NCI-H1417 (cell line): ENCODE results near the gene ENTPD1.
"Not testable (repeated sequence)": the region's sequence is repeated elsewhere in the genome, so short reads cannot be mapped to it uniquely, and the experiment has no call there.

Experiments
- DNase-seq, 3 experiments: peaks; one replicate each; lab custom pipeline; 2025; lab: John Stamatoyannopoulos, UW

ENTPD1 gene

GRCh38 chr10:95758351-95759025 is 2.5 kb downstream of the ENTPD1 start:
- DNase-seq, result no peak

- DNase-seq, result no peak
Observed at GRCh38 chr10:95759233-95759826, 3.4 kb downstream of the ENTPD1 start.

GRCh38 chr10:95761939-95762492 is 6.1 kb downstream of the ENTPD1 start:
- no peak for DNase-seq

- no peak for DNase-seq
Observed at GRCh38 chr10:95767884-95768556, 12.1 kb downstream of the ENTPD1 start.

- DNase-seq, result no peak
Observed at GRCh38 chr10:95770084-95770720, 14.2 kb downstream of the ENTPD1 start.

- not testable (repeated sequence) for DNase-seq
Observed at GRCh38 chr10:95773454-95773853, 17.5 kb downstream of the ENTPD1 start.

GRCh38 chr10:95777638-95778037 is 21.7 kb downstream of the ENTPD1 start:
- DNase-seq, result not testable (repeated sequence)

GRCh38 chr10:95782318-95782717 is 26.4 kb downstream of the ENTPD1 start:
- no peak for DNase-seq

GRCh38 chr10:95783741-95784140 is 27.8 kb downstream of the ENTPD1 start:
- no peak for DNase-seq

- no peak for DNase-seq
Observed at GRCh38 chr10:95784279-95784913, 28.4 kb downstream of the ENTPD1 start.

GRCh38 chr10:95785317-95785716 is 29.4 kb downstream of the ENTPD1 start:
- DNase-seq, result no peak

GRCh38 chr10:95785942-95786669 is 30.1 kb downstream of the ENTPD1 start:
- DNase-seq, result no peak

- DNase-seq, result no peak
Observed at GRCh38 chr10:95787447-95787846, 31.5 kb downstream of the ENTPD1 start.

- no peak for DNase-seq
Observed at GRCh38 chr10:95788830-95789229, 32.9 kb downstream of the ENTPD1 start.

- no peak for DNase-seq
Observed at GRCh38 chr10:95789902-95790301, 33.9 kb downstream of the ENTPD1 start.

GRCh38 chr10:95790982-95791381 is 35.0 kb downstream of the ENTPD1 start:
- DNase-seq, result no peak

GRCh38 chr10:95791425-95791979 is 35.5 kb downstream of the ENTPD1 start:
- no peak for DNase-seq

- no peak for DNase-seq
Observed at GRCh38 chr10:95792211-95792780, 36.3 kb downstream of the ENTPD1 start.

GRCh38 chr10:95792874-95793285 is 36.9 kb downstream of the ENTPD1 start:
- DNase-seq, result no peak

GRCh38 chr10:95793401-95794045 is 37.6 kb downstream of the ENTPD1 start:
- no peak for DNase-seq
